K562 (cell line): ENCODE data around the gene WSCD2. TPM values are rescaled to one million over a fixed set of nuclear protein-coding genes. Genes with fewer than 3 reads are reported as not detected.

Source experiments
- ATF7 ChIP-seq: fragments of 450-650 bp; IDR thresholded peaks from 2 replicates; pipeline ENCODE4 v1.7.1; 2014; ENCODE audit warnings: mild to moderate bottlenecking, moderate library complexity
- CHD4 ChIP-seq: fragments of 200-600 bp; sonication (generic); IDR thresholded peaks from 3 replicates; pipeline ENCODE4 v1.6.1; 2012; ENCODE audit warnings: low read depth, mild to moderate bottlenecking, mixed read lengths, low read length, inconsistent platforms; ENCODE audit not compliant: insufficient read depth, insufficient replicate concordance, poor library complexity, severe bottlenecking
- E2F6 ChIP-seq, 2 experiments: IDR thresholded peaks; 2 replicates each; pipeline ENCODE4 v1.6.1; 2011; ENCODE audit warnings: borderline replicate concordance in 1 of 2, control low read depth in 1 of 2, low read depth in 1 of 2, low read length in 1 of 2, mild to moderate bottlenecking in 1 of 2, mixed read lengths in 1 of 2, moderate library complexity in 1 of 2; ENCODE audit not compliant: insufficient read depth in 1 of 2, insufficient read length in 1 of 2, poor library complexity in 1 of 2, severe bottlenecking in 1 of 2; ENCODE audit errors: extremely low read depth in 1 of 2
- GATAD2B ChIP-seq: fragments of 450-650 bp; IDR thresholded peaks from 2 replicates; pipeline ENCODE4 v1.6.1; 2017; ENCODE audit warnings: mild to moderate bottlenecking, borderline replicate concordance
- HNRNPLL ChIP-seq: fragments of 200-400 bp; formaldehyde crosslinking; IDR thresholded peaks from 2 replicates; pipeline ENCODE4 v1.6.1; 2017; ENCODE audit warnings: low read length, low read depth, mild to moderate bottlenecking; ENCODE audit not compliant: poor library complexity, severe bottlenecking
- MBD2 ChIP-seq: sonication (generic); IDR thresholded peaks from 2 replicates; pipeline ENCODE4 v1.6.1; 2016; ENCODE audit warnings: low read depth, borderline replicate concordance
- MGA ChIP-seq: fragments of 450-650 bp; IDR thresholded peaks from 2 replicates; pipeline ENCODE4 v1.6.1; 2016; ENCODE audit warnings: mild to moderate bottlenecking, moderate library complexity
- MYC ChIP-seq, 2 experiments: fragments of 250-450 bp in 1 of 2; sonication (Bioruptor Pico) in 1 of 2; IDR thresholded peaks; 2 replicates each; pipeline versions ENCODE4 v1.5.1 to v1.6.1; 2012 to 2021; ENCODE audit warnings: low read depth in 2 of 2, borderline replicate concordance in 1 of 2, improper control_type of control experiment in 1 of 2, low read length in 1 of 2, mild to moderate bottlenecking in 1 of 2, moderate library complexity in 1 of 2
- PHF8 ChIP-seq: fragments of 200-600 bp; sonication (generic); IDR thresholded peaks from 2 replicates; pipeline ENCODE4 v1.6.1; 2012; ENCODE audit warnings: mixed run types, mild to moderate bottlenecking, inconsistent platforms, low read length, moderate library complexity, borderline replicate concordance
- SOX6 ChIP-seq: fragments of 450-650 bp; IDR thresholded peaks from 2 replicates; pipeline ENCODE4 v1.6.1; 2014; ENCODE audit warnings: mild to moderate bottlenecking
- polyA plus RNA-seq, 8 experiments: library from polyadenylated mRNA; depleted of rRNA in 4 of 8; stranded (reverse) in 5 of 8; unstranded in 3 of 8; fragments of >200 nt; fragmentation: Nextera tagmentation in 2 of 8; fragmentation: Illumina TruSeq in 1 of 8; extraction: Ambion mirVana in 2 of 8; extraction: Trizol in 1 of 8; gene quantifications; 2 replicates each; pipeline versions ENCODE4 v1.2.1 to v1.2.3, GENCODE V29; 2011 to 2014; ENCODE audit warnings: inconsistent platforms in 1 of 8, missing spikeins in 1 of 8
- total RNA-seq, 7 experiments: library from RNA; depleted of rRNA in 6 of 7; stranded (reverse); fragments of >200 nt in 6 of 7; fragmentation: Illumina TruSeq in 2 of 7; extraction: Trizol in 2 of 7; gene quantifications; 2 replicates each; pipeline versions ENCODE4 v1.2.1 to v1.2.3, GENCODE V29; 2011 to 2021; ENCODE audit warnings: low replicate concordance in 1 of 7

Gene WSCD2
- total and polyA plus RNA-seq, 9 of the 15 experiments (the other 6 are each of a cell fraction or from before 2014, with no cell fraction given), result 0.72 to 14.1 (median 4.0) TPM

GRCh38 chr12:108129017-108129812, at the start of gene WSCD2 (continued):
- TF ChIP-seq MGA (peak; percentile 19; the same call in 1 of the 2 replicates), HNRNPLL (peak; percentile 92), CHD4 (peak; percentile 98), MYC (IDR thresholded peaks at IDR 0.05; ENCODE audit: low read depth, low read length) (peak; percentile 59), MYC (CRISPR knock-in tag; IDR thresholded peaks at IDR 0.05; ENCODE audit: borderline replicate concordance, low read depth) (no peak), E2F6 (IDR thresholded peaks at IDR 0.05; ENCODE audit: borderline replicate concordance in 1 of 2, extremely low read depth in 1 of 2, insufficient read depth in 1 of 2, insufficient read length in 1 of 2, low read depth in 1 of 2, low read length in 1 of 2, poor library complexity in 1 of 2, severe bottlenecking in 1 of 2) (peak; percentile 50 to 53), MBD2 (no peak), GATAD2B (peak; percentile 76), SOX6 (peak; percentile 32; the same call in 1 of the 2 replicates), ATF7 (peak; percentile 42; the same call in 1 of the 2 replicates), PHF8 (peak; percentile 45; the same call in 1 of the 2 replicates)
